Fibroblast of skin of scalp (primary cell): ENCODE data around the gene TMEM17.

Source experiments
- DNase-seq: peaks from one replicate; pipeline ENCODE4 v3.0.0-alpha.2; 2013

The TMEM17 gene

GRCh38 chr2:62455957-62456692, 49.9 kb downstream of the TMEM17 start:
- DNase-seq: no peak

DNA sequence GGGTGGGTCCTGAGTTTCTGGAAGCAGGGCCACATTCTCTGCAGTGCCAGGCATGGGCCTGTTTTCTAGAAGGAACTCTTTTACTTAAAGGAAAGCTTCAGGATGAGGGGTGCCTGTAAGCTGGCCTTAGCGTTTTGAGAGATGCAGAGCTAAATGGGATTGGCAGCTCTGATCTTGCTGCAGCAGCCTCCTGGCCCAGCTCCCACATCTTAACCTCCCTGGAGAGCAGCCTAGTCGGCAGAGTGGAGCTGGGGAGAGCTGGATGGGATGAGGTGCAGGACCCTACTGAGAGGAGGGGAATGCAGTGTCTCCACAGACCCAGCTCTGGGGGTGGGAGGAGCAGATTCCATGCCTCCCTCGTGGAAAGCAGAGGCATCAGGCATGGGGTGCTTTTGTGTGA, 52.0 kb downstream of the TMEM17 start:
- no peak for DNase-seq

- no peak for DNase-seq
Observed at GRCh38 chr2:62452701-62453454, 53.1 kb downstream of the TMEM17 start.

DNA sequence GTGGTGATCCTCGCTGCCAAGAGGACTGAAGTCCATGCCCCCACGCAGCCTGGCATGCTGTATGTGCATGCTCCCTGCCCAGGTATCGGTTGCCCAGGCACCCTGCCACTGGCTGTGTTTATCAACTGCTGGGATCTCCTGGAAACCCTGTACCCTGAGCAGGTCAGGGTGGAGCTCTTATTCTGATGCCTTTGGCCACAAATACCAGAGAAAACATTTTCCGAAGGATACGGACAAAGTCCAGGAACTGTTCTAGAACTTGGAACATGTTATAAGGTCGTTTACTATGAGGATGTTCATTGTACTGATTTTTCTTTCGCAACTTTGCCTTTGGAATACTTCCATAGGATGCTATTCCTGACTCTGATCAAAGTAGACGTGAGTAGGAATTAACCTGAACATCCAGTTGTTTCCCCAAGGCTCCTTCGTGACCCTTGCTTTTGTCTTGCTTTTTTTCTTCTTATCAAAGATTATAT, 55.2 kb downstream of the TMEM17 start:
- DNase-seq: no peak
